Fibroblast of peridontal ligament (primary cell): ENCODE measurements around the gene ATP2A3.
"Not testable (repeated sequence)": the region's sequence is repeated elsewhere in the genome, so short reads cannot be mapped to it uniquely, and the experiment has no call there.

ENCODE experiments used
- DNase-seq: peaks from one replicate; pipeline ENCODE4 v3.0.0-alpha.2; 2010; ENCODE audit errors: extremely low read depth

The ATP2A3 gene

GRCh38 chr17:3991699-3992098 lies 27.5 kb upstream of the ATP2A3 start:
- DNase-seq = not testable (repeated sequence)

- no peak for DNase-seq
Observed at GRCh38 chr17:3990386-3991127, 26.3 kb upstream of the ATP2A3 start.

DNA sequence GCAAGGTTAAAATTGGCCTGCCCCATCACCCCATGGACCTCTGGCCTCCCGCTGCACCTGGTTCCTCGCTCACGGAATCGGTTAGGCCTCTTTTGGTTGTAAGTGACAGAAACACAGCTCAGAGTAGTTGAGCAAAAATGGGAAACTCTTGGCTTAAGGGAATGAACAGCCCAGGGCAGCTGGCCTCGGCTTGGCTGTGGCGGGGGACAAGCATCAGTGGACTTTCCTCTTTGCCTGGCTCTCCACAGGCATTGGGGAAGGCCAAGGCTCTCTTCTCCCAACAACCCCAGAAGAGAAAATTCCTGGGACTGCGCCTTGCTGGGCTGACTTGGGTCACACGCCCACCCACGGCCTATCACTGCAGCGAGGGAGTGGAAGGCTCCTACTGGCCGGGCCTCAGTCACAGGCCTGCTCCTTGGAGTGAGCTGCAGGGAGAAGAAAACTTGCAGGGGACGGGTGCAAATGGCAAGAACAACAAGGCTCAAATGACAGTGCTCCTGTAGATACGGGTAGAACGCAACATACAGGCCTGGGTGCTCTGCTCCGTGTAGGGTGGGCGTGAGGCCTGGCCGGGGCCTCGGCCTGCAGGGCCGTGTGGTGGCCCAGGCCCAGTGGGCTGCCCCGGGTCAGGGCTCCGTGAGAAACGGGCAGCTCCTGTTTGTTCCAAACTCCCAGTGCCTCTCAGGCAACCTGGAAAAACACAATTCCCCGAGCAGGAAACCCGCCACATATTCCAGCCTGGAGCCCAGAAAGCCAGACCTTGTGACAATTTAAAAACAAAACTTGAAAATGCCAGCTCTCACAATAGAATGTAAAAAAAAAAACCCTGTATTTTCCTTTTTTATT lies 25.0 kb upstream of the ATP2A3 start:
- no peak for DNase-seq

- DNase-seq = peak; percentile 62
Observed at GRCh38 chr17:3988297-3989040, 24.2 kb upstream of the ATP2A3 start.

DNA sequence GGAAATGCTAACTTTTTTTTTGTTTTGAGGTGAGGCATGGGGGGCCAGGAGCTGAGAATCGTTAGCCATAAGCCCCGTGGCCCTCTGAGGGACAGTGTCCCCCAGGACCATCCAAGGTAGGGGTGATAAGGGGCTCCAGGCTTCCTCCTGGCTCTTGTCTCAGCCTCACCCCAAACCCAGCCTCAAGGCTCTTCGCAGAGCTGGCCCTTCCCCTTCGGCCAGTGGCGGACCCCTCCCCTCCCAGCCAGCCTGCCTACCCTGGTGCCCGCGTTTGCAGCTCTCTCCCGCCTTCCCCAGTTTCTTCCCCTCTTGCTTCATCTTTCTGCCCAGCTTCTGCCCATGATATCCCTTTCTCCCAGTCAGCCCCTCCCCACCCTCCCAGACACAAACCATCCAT lies 22.7 kb upstream of the ATP2A3 start:
- DNase-seq = no peak

DNA sequence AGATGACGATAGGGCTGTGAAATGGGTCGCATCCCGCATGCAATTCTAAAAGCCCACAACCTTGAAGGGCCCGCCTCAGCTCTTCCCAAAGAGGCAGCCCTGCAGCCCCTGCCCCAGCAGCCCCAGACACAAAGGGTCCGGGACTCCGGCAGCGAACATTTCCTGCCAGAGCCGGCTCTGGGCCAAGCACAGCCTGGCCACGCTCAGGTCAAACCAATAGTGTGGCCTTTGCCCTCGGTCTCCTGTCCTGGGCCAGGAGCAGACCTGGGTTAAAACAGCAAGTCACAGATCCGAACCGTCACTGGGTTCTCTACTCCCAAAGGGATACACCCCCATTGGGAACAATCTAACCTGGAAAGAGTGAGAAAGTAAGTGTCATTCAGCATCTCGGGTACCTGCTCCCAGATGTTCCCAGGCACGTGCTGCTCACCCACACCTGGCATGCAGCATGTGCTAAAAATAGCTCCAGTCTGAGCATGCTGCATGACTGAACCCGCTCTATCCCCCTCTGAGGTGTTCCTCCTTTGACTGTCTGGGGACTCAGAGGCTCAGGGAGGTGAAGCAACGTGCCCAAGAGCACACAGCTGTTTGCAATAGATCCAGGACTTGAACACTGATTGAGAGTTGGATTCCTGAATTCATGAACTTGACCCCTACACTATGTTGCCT lies 22.2 kb upstream of the ATP2A3 start:
- DNase-seq = no peak

GRCh38 chr17:3985846-3986245 lies 21.6 kb upstream of the ATP2A3 start:
- no peak for DNase-seq

DNA sequence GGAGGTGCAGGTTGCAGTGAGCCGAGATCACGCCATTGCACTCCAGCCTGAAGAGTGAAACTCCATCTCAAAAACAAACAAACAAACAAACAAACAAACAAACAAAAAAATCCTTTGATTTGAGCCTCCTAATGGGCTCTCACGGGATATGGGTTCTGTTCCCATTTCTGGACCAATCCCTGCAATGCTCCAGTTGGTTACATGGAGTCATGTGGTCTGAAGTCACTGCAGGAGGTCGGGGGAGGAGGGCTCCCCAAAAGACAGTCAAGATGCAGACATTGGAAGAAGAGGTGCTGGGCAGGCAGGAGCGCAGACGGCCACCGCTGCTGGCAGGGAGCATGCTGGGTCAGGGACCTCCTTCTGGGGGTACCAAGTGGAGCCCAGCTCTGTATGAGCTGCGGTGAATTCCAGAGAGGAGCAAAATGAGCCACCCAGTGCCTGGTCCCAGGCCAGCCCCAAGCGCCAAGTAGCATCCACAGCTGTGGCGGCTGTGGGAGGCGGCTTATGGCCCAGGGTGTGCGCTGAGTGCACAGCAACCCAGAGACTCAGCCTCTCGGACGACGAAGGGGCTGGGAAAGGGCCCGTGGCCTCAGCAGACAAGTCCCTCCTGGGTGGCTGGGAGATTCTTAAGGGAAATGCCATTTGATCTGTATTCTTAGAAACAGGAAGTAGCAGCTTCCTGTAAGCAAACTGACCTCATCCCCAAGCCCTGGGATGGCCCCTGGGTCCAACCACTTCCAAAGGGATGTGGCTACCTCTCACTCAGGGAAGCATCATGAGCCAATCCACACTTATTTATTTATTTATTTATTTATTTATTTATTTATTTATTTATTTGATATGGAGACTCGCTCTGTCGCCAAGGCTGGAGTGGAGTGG lies 19.6 kb upstream of the ATP2A3 start:
- DNase-seq = no peak

GRCh38 chr17:3982541-3983017 lies 18.3 kb upstream of the ATP2A3 start:
- DNase-seq = no peak

DNA sequence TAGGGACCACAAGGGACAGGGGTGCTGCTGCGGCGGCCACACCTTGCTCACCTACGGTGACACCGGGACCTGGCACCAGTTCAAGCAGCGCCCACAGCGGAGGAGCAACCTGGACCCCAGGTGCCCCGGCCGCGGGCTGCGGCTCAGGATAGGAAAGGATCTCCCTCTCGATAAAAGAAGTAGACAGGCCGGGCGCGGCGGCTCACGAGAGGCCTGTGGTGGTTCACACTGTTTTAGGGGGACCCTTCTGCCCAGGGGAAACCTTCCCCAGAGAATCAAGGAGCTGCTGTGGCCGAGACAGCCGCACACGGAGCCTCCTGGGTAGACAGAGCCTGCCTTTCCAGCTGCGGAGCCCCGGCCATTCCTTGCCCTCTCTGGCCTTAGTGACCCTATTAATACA lies 17.9 kb upstream of the ATP2A3 start:
- DNase-seq = no peak

DNA sequence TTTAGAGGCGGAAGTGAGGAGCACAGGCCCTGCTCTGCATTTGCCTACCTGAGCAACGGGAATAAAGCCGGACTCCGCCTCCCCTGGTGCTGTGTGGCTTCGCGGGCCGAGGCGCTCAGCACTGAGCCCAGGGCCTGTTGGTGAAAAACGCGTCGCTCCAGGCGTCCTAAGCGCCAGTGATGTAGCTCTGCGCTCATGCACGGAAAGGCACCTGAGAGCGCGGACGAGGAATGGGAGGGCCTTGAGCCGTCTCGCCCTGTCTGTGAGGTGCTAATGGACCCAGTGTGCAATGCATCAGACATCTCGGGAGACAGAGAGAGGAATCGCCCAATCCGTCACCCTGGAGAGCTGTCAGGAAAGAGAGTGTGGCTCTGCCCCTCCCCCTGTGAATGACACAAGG lies 17.2 kb upstream of the ATP2A3 start:
- DNase-seq = no peak

- no peak for DNase-seq
Observed at GRCh38 chr17:3980381-3981014, 16.3 kb upstream of the ATP2A3 start.

GRCh38 chr17:3979290-3979611 lies 15.0 kb upstream of the ATP2A3 start:
- DNase-seq = no peak

DNA sequence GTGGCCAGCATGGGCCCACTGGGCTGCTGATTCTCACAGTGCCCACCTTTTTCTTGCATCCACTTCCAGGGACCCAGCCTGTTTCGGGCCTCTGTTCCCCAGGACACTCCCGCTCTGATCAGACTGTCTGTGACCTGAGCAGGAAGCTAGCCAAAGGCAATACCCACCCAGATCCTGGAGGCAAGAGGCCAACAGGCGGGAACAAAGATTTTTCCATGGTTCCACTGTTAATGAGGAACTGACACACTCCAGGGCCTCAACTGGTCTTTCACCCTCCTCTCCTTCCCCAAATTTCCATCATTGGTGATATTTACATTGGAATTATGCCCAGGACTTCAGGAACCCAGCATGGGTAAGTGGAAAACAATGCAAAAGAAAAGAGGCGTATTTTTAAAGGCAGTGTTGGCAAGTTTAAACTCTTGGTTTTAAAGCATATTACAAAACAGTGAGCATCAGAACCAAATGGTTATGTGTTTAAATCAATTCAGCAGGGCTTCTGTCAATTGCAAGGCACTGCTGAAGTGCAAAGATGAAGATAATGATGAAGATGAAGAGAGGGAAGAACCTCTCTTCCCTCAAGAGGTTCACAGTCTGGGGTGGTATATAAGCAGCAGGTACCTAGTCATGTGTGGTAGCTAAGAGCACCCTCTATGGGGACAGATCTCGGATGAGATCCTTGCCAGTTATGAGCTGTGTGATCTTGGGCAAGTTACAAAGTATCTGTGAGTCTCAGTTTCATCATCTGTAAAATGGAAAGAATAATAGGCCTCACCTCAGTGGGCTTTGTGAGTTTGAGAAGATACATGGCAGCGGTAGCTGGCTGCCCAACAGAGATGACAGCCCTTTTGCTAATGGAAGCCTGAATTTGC lies 14.4 kb upstream of the ATP2A3 start:
- DNase-seq = no peak

- no peak for DNase-seq
Observed at GRCh38 chr17:3977387-3977786, 13.2 kb upstream of the ATP2A3 start.

DNA sequence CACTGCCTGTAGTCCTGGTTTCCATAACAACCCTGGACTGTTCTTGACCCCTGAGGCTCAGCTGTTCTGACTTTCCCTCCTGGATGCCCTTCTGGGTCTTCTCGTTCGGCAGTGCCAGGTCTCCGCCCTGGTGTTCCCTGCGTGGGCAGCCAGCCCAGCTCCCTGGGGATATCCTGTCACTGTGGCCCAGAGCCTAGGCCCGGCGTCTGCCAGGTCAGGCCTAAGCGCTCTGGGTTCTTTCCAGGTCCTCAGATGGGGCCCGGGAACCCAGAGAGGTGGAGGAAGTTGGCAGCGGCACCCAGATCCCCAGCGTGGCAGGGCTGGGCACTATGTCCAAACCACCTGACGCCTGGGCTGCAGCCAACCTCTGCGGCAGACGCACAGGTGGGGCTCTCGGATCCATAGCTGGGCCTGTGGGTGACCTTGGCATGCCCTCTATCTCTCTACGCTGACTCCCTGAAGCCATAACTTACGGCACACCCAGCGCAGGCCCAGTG lies 12.5 kb upstream of the ATP2A3 start:
- DNase-seq = no peak

DNA sequence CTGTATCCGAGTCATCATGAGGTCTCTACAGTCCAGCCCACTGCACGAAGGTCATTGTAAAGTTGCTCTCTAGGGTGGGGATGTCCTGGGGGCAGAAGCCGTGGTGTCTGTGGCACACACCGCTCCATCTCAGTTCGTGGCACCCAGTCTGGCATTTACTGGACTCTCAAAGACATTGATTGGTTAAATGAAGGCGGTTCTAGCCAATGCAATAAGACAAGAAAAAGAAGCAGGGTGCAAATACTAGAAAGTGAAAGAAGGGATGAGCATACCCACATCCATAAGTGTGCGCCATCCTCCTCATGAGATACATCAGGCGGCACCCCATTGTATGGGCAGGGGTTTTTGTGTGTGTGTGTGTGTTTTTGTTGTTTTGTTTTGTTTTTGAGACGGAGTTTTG lies 10.7 kb upstream of the ATP2A3 start:
- no peak for DNase-seq

- DNase-seq = no peak
Observed at GRCh38 chr17:3974138-3974687, 10.0 kb upstream of the ATP2A3 start.
